HepG2 (cell line): ENCODE measurements around the gene DIPK1A. TPM values are rescaled to one million over a fixed set of nuclear protein-coding genes. Genes with fewer than 3 reads are reported as not detected.

ENCODE experiments used
- TAF15 ChIP-seq: fragments of 200-400 bp; formaldehyde crosslinking; IDR thresholded peaks from one replicate; pipeline ENCODE4 v1.6.1; 2018; ENCODE audit warnings: mild to moderate bottlenecking, low read depth, low read length; ENCODE audit not compliant: poor library complexity, severe bottlenecking
- ZBTB38 ChIP-seq: sonication (generic); formaldehyde crosslinking; IDR thresholded peaks from 2 replicates; pipeline ENCODE4 v1.5.1; 2020; ENCODE audit warnings: mild to moderate bottlenecking, missing genetic modification reagents
- ZNF574 ChIP-seq: sonication (generic); formaldehyde crosslinking; IDR thresholded peaks from 2 replicates; pipeline ENCODE4 v1.4.0; 2020; ENCODE audit warnings: missing genetic modification reagents
- ZNF703 ChIP-seq: sonication (generic); formaldehyde crosslinking; IDR thresholded peaks from 2 replicates; pipeline ENCODE4 v1.5.1; 2020; ENCODE audit warnings: missing genetic modification reagents, mild to moderate bottlenecking, moderate library complexity, borderline replicate concordance
- ZNF816 ChIP-seq: sonication (generic); formaldehyde crosslinking; IDR thresholded peaks from 2 replicates; pipeline ENCODE4 v1.8.0; 2022; ENCODE audit warnings: missing genetic modification reagents, mild to moderate bottlenecking, borderline replicate concordance
- ZUFSP ChIP-seq: sonication (generic); formaldehyde crosslinking; IDR thresholded peaks from 2 replicates; pipeline ENCODE4 v1.9.0; 2021; ENCODE audit warnings: missing genetic modification reagents, mild to moderate bottlenecking, borderline replicate concordance
- polyA plus RNA-seq, 8 experiments: library from polyadenylated mRNA; depleted of rRNA in 3 of 8; stranded (reverse) in 7 of 8; unstranded in 1 of 8; fragments of >200 nt; fragmentation: Illumina TruSeq in 4 of 8; extraction: Trizol in 4 of 8; gene quantifications; 2 replicates each; pipeline versions ENCODE4 v1.2.1 to v1.2.3, GENCODE V29; 2011 to 2016; ENCODE audit warnings: low read depth in 4 of 8, missing spikeins in 1 of 8, mixed read lengths in 1 of 8; ENCODE audit not compliant: insufficient read depth in 1 of 8
- total RNA-seq, 5 experiments: library from RNA; depleted of rRNA; stranded (reverse); fragments of >200 nt; fragmentation: Illumina TruSeq; extraction: Trizol; gene quantifications; 2 replicates each; pipeline ENCODE4 v1.2.3, GENCODE V29; 2016; ENCODE audit warnings: low read depth in 1 of 5

DIPK1A gene
- total and polyA plus RNA-seq, 2 of the 13 experiments (the other 11 are each of a cell fraction or from before 2014, with no cell fraction given): 8.4 TPM

- no peak for TF ChIP-seq ZUFSP (CRISPR knock-in tag)
- no peak for TF ChIP-seq TAF15
- TF ChIP-seq ZNF703 (CRISPR knock-in tag): no peak
- no peak for TF ChIP-seq ZNF574 (CRISPR knock-in tag)
- TF ChIP-seq ZBTB38: no peak
- no peak for TF ChIP-seq ZNF816
These were observed 34.5 kb upstream of the DIPK1A start (continued) for GRCh38 chr1:92995441-92996430.
